Posterior cingulate gyrus (tissue), 11 donors: ENCODE results near the gene DPYD.
A peak's percentile ranks its signal among the peaks of the same experiment; 100 is the strongest.

ENCODE experiments used
- DNase-seq, 10 donors: peaks; one replicate each; pipeline versions ENCODE4 v3.0.0 to v3.0.0-alpha.2; 2020 to 2021; ENCODE audit warnings: mixed read lengths in 3 of 10
- intact Hi-C: fragments of 100-400 bp; cut with DNase I; formaldehyde crosslinking; loops from one replicate; pipeline ENCODE4 v1.15.1; 2023

Gene DPYD

DNA sequence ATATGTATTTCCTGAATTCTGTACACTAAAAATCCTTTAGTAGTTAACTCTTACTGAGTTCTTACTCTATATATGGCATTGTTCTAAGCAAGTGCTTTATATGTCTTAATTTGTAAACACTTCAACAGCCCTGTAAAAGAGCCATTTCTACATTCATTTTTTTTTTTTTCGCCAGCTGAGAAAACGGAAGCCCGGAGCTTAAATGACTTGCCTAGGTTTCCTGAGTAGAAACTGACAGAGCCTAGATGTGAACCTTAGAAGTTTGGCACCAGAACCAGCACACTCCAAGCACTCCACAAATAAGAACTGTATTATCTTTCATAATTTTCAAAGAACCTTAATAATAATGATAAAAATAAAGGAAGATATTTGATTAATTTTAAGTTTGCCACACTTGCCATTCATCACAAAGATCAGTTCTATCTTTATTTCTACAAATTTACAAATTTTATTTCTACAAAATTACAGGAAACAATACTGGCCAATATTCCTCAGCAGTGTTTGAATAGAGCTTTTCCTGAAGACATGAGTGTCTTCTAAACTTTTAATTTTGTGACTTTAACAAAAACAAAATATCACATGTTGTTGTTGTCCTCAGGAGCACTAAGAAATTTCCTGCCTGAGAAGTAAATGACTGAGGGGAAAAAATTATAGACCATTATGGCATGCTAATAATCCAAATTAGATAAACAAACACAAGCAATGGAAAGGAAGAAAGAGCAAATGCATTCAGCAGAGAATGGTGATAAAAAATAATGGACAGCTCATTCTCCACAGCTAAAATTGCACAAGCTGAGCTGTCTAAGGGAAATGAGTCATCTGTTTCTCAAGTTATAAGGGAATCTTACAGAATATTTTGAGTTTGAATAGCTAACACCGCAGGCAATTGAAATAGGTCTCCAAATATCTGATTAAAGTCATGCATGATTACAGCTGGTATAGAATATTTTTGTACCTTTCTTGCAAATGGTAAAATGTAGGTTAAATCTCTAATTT lies 71.2 kb downstream of the DPYD start:
- no peak for DNase-seq
- intact Hi-C loops = no loop called here

DNA sequence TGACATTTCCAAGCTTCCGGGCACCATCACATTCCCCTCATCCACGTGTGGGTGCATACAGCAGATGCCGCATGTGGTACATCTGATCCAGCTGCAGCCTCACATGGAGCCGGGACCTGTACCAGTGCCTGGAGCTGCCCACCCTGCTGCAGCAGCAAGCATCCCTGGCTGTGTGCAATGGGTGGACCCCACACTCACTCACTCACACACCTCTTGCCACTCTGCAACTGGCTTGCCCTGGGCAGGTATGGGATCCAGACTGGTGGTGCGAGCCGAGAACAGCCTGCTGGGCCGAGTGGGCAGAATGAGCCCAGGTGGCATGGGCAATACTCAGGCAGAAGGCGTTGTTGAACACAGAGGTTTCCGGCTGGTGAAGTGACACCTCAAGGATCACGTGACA lies 75.0 kb downstream of the DPYD start:
- DNase-seq = peak in 2 of 10 donors; percentile 68 to 76
- intact Hi-C loops = no loop called here

DNA sequence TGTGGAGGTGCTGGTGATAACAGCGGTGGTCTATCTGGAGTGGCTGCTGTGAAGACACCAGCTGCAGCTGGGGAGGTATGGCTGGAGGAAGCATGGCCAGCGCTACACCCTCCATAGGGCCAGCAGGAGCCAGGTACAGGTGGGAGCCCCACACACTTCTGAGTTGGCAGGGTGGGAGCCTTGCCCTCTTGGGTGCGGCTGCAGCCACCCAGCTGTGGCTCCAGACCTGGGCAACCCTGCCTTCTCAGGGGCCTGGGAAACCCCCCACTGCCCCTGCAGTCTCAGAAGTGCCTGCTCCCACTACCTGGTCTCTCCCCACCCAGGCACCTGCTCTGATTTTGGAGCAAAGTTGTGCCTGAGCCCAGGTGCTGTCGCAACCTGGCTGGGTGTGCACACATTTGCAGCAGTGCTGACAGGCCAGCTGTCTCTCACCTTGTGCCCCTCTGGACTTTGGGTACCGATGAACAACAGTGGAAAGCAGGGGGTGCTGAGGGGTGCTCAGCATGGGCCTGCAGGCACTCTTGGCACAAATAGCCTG lies 76.2 kb downstream of the DPYD start:
- intact Hi-C loops = no loop called here
- peak in 2 of 10 donors; percentile 52 to 62 for DNase-seq

DNA sequence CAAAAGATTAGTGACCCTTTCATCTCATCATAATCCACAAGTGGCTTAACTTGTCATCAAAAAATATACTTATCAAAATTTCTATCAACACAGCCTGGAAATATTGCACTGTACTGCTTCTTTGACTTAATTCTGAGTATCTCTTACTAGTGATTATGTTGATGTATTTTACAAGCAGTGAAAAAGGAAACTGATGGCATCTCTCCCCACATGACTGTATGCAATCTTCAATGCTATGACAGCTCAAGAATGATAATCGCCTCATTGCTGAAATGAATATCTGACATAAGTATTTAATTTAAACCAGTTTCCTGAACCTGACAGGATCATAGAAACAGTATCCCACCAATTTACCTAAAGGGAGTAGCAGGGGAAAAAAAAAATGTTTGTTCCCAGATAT lies 79.5 kb downstream of the DPYD start:
- DNase-seq = no peak
- intact Hi-C loops = no loop called here

DNA sequence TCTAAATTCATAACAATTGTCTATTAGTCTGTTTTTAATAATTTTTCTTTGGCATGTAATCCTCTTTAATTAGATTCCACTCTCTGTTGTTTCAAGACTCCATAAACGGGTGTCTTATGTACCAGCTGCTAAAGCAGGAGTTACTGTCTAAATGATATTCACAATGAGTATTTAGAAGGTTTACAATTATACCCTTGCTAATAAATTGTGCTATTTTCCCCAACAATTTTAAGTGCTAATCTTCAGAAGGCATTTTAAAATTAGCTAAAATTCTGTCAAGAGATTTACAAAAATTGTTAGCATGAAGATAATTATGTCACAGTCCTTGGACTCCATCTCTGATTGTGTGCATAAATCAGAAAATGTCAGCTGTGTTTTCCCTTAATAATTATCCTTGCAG lies 83.7 kb downstream of the DPYD start:
- intact Hi-C loops = no loop called here
- no peak for DNase-seq

DNA sequence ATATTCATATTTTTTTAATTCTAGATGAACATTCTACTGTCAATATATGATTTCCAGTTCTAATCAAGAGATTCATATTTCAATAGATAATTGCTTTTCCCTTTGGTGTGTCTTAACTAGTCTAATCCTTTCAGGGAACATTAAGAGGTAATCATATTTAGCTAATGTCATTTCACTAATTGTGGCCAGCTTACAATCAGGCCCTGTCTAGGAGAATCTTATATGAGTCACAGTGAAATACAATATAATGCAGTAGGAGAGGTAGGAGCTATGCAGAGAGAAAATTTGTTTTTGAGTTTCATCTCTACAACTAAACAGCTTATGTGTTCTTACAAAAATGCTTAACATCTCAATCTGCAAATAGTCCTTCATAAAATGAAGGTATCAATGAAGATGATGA lies 85.9 kb downstream of the DPYD start:
- DNase-seq = no peak
- intact Hi-C loops = no loop called here

DNA sequence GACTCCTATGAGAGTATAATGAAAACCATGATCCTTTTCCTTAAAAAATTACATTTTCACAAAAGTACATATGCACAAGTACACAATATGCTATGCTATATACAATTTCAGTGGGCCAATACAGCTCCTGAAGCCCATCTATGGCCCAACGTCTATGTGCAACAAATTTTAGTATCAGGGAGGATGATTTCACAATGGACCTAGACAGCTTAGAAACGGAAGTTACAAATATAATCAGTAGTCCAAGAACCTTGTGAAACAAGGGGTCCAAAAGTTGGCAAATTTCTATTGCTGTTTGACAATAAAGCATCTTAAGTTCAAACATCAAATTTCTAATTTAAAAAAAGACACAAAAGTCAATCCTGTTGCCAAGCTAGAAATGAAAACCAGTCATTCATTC lies 87.0 kb downstream of the DPYD start:
- intact Hi-C loops = no loop called here
- DNase-seq = no peak

DNA sequence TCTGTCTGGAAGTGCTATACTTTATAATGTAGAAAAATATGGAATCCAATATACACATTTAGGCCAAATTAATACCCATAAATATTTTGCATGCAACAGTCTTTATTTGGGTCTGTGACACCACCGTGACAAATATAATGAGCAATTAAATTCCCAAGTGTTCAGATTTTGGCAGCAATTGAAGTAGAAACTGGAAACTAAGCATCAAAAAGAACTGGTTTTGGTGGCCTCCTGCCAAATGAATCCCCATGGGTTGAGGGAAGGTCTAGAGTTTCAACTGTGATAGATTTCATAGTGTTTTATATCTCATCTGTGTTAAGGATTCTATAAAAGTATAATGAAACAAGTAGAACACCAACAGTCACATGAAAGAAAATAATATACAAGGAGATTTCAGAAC lies 88.4 kb downstream of the DPYD start:
- intact Hi-C loops = no loop called here
- no peak for DNase-seq

DNA sequence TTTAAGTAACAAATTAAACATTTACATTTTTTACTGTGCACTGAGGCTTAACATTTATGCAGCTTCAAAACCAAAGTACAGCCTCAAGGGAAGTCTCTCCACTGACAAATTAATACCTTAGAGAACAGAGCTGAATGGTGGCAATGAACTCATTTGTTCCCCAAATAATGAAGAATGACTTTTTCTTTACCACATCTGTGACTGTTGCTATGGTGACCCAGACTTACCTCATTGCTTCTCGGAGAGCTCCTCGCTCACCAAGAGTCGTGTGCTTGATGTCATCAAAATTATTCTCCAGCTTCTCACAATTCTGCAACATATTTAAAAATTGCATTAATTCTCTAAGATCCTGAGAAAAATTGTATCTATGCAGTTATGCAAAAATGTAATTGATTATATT lies 92.9 kb downstream of the DPYD start:
- no peak for DNase-seq
- intact Hi-C loops = no loop called here

DNA sequence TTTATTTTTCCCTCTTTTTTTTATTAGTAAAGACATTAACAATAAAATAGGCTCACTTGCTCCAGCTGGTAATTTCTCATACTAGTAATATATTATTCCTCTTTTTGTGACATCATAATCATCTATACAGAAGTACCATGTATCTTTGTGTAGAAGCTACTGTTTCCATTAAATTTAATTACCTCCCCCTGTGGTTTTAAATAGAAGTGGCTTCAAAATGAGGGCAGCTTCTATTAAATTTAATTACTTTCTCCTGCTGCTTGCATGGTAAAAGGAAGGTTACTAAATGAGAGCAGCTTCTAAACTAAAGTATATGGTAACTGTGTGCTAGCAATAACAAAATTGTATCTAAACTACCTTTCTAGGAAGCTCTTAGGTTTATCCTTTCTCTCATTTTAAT lies 94.0 kb downstream of the DPYD start:
- no peak for DNase-seq
- intact Hi-C loops = no loop called here

DNA sequence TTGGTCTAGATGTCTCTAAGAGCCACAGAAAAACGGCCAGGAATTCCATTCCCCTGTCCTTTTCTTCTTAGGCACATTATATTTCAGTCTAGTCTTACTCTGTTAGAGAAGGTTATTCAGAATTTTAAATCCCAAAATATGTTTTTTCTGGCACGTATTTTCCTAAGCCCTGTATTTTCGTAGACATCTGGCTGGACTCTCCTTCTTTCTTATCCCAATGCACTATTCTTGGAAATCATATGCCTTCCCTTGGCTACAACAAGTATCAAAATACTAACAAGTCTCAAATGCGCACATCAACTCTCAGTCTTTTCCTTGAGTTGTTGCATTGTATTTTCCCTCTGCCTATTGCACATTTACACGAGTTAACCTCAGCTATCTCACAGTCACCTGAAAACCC lies 96.2 kb downstream of the DPYD start:
- no peak for DNase-seq
- intact Hi-C loops = no loop called here

DNA sequence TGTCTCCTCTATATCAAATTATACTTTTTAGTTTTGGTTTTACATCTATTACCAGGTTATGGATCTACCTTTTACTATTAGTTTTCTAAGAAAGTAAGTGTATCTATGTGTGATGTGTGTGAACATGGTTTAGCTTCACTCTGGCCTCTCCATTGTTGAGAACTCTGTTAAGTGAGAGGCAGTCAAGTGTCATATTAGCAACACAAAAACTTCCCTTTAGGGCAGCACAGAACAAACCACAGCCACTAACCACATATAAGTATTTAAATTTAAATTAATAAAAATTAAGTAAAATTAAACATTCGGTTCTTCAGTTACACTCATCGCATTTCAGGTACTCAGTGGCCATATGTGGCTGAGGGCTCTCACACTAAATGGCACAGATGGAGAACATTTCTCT lies 96.6 kb downstream of the DPYD start:
- DNase-seq = no peak
- intact Hi-C loops = no loop called here

DNA sequence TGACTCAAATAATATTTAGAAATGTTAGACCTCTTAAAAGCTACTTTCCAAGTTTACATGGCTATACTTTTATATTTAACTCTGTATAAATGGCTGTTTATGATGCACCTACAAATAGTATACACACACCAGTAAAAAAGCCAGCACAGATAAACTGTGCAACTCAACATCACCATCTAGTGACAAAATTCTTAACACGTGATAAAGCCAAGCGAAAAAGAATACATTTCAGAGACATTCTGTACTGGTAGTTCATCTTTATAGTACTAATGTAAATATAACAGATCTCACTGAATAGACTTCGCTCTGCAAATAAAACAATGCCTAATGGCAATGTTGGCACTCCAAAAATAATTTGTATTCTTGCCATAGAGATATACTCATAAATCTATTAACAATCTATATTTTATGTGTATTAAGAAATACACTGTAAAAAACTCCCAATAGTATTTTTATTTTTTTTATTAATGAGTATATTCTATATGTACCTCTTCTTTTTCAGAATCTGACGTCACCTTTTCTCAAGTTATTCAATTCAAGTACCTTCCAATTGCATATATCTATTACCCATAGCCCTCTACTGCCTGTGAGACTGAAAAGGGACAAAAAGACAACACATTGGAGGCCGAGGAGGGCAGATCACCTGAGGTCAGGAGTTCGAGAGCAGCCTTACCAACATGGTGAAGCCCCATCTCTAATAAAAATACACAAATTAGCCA lies 100.2 kb downstream of the DPYD start:
- intact Hi-C loops = no loop called here
- DNase-seq = no peak

DNA sequence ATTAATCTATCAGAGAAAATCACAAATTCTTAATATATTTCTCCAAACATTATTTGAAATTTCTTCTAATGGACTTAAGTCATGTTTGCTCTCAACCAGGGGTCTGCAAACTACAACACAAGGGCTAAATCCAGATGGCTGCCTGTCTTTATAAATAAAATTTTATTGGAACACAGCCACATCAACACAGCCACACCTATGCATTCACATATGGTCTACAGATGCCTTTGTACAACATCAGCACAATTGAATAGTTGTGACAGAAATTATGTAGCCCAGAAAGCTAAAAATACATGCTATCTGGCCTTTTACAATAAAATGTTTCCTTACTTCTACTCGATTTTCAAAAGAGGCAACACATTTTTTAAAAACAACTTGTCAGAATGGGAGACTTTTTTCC lies 103.9 kb downstream of the DPYD start:
- intact Hi-C loops = no loop called here
- DNase-seq = no peak

DNA sequence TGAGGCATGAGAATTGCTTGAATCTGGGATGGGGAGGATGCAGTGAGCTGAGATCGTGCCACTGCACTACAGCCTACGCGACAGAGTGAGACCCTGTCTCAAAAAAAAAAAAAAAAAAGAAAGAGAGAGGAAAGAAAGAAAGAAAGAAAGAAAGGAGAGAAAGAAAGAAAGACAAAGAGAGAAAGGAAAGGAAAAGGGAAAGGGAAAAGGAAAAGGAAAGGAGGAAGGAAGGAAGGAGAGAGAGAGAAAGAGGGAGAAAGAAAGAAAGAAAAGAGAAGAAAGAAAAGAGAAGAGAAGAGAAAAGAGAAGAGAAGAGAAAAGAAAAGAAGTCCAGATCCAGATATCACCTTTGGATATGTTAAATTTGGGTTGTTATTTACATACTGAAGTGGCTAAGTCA lies 106.0 kb downstream of the DPYD start:
- no peak for DNase-seq
- intact Hi-C loops = no loop called here

DNA sequence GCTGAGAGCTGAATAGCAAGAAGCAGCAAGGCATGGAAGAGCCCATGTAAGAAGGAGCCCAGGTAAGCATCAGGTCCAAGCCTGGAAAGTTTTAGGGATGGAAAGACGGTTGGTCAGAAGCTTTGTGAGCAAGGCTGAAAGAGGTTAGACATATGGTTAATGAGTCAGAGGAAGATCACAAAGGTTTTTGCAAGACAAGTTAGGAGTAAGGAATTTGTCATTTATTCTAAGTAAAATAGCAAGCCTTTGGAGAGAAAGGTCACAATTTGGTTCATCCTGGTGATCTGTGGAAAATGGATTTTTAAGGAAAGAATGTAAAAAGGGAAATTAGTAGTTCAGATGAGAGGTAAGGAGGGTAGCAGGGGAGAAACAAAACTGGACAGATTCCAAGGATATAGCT lies 106.7 kb downstream of the DPYD start:
- intact Hi-C loops = no loop called here
- DNase-seq = no peak

DNA sequence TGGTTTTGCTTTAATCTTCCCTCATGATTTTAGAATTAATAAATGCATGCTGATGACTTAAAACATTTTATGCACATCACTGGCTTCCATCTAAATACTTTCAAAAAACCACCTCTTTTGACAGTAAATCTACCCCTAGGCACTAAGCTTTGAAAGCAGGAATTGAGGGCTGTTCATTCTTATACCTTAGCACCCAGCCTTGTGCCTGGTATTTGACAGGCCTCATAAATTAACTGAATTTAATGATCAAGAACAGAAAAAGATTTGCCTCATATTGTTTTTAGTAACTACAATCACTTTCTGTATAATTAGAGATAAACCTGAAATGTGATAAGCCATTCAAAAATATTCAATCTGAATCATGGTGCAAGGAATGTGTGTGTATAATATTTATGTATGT lies 108.8 kb downstream of the DPYD start:
- intact Hi-C loops = no loop called here
- DNase-seq = no peak

DNA sequence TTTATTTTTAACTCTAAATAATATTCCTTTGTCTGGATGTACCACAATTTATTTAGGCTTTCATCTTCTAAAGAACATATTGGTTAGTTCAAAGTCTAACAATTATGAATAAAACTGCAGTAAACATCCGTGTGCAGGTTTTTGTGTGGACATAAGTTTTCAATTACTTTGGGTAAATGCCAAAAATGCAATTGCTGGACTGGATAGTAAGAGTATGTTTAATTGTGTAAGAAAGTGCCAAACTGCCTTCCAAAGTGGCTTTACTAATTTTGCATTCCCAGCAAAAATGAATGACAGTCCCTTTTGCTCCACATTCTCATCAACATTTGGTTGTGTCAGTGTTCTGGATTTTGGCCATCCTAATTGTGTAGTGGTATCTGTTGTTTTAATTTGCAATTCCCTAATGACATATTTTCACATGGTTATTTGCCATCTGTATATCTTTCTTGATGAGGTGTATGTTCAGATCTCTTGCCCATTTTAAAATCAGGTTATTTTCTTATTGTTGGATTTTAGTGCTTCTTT lies 113.8 kb downstream of the DPYD start:
- no peak for DNase-seq
- intact Hi-C loops = no loop called here

DNA sequence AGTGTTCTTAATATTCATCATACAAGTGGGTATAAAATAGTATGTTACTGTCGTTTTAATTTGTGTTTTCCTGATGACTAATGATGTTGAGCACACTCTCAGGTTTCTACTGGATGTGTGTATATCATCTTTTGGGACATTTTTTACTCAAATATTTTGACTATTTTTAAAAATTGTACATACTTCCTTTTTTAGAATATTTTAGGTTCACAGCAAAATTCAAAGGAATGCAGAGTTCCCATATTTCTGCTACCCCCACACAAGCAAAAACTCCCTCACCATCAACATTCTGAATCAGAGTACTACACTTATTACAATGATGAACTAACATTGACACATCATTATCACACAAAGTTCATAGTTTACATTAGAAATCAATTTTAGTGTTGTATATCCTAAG lies 114.5 kb downstream of the DPYD start:
- intact Hi-C loops = no loop called here

DNA sequence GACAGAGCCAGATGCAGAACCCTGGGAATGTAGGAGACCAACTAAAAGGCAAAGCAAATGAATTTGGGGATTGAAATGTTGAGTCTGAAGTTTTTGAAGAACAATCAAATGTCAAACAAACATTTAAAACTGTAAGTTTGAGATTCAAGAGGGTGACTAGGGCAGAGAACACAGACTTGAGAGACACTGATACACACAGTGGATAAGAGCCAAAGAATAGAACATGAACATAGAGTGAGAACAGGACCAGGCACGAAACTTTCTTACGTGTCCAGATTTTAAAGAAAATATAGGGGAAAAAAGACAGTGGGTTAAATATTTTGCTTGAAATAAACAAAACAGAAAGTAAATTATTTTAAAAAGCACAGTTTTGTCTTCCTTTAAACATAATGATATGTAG lies 115.7 kb downstream of the DPYD start:
- intact Hi-C loops = no loop called here
- no peak for DNase-seq

More for the DNA sequence above, 114.5 kb downstream of the DPYD start:
- DNase-seq = no peak

DNA sequence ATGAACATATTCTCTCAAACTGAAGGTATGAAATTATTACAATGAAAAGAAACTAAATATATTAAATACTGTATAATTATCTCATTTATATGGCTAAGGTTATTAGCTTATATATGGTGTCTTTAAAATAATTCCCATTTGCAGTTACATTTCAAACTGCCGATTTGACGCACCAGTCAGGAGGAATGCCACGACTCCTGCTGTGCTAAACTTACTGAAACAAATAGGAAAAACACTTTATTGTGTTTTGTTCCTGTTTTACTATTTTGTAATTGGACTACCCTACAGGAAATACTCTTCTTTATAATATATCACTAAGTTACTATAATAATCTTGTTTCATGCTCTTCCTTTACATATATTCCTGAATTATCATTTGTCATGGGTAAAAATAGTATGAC lies 117.8 kb downstream of the DPYD start:
- no peak for DNase-seq
- intact Hi-C loops = no loop called here
